ENCODE measurements around the gene GPR27.

Gene GPR27

DNA sequence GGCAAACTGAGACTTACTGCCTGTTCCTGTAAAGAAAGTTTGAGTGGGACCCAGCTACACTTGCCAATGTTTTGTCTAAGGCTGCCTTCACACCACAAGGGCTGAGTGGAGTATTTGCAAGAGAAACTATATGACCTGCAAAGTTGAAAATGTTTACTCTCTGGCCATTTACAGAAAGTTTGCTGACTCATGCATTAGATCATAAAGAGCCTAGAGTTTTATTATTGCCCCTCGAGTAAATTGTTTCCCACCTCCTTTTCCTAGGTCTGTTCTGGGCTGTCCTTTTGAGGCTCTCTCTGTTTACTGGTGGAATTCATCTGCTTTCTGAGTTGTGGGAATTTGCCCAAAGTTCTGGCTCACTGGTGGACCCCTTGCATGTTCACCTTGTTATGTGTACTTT, 38.0 kb downstream of the GPR27 start (continued):
- TF ChIP-seq, protein P1, sequence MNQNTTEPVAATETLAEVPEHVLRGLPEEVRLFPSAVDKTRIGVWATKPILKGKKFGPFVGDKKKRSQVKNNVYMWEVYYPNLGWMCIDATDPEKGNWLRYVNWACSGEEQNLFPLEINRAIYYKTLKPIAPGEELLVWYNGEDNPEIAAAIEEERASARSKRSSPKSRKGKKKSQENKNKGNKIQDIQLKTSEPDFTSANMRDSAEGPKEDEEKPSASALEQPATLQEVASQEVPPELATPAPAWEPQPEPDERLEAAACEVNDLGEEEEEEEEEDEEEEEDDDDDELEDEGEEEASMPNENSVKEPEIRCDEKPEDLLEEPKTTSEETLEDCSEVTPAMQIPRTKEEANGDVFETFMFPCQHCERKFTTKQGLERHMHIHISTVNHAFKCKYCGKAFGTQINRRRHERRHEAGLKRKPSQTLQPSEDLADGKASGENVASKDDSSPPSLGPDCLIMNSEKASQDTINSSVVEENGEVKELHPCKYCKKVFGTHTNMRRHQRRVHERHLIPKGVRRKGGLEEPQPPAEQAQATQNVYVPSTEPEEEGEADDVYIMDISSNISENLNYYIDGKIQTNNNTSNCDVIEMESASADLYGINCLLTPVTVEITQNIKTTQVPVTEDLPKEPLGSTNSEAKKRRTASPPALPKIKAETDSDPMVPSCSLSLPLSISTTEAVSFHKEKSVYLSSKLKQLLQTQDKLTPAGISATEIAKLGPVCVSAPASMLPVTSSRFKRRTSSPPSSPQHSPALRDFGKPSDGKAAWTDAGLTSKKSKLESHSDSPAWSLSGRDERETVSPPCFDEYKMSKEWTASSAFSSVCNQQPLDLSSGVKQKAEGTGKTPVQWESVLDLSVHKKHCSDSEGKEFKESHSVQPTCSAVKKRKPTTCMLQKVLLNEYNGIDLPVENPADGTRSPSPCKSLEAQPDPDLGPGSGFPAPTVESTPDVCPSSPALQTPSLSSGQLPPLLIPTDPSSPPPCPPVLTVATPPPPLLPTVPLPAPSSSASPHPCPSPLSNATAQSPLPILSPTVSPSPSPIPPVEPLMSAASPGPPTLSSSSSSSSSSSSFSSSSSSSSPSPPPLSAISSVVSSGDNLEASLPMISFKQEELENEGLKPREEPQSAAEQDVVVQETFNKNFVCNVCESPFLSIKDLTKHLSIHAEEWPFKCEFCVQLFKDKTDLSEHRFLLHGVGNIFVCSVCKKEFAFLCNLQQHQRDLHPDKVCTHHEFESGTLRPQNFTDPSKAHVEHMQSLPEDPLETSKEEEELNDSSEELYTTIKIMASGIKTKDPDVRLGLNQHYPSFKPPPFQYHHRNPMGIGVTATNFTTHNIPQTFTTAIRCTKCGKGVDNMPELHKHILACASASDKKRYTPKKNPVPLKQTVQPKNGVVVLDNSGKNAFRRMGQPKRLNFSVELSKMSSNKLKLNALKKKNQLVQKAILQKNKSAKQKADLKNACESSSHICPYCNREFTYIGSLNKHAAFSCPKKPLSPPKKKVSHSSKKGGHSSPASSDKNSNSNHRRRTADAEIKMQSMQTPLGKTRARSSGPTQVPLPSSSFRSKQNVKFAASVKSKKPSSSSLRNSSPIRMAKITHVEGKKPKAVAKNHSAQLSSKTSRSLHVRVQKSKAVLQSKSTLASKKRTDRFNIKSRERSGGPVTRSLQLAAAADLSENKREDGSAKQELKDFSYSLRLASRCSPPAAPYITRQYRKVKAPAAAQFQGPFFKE (tag by site-specific recombination; IDR thresholded peaks at IDR 0.05; ENCODE audit: borderline replicate concordance): no peak
- 0 out of 2 replicates have a peak, but pooled peaks have one; percentile 20 for TF ChIP-seq ZNF660 (tag by site-specific recombination; IDR thresholded peaks at IDR 0.05)
- TF ChIP-seq, protein P2, sequence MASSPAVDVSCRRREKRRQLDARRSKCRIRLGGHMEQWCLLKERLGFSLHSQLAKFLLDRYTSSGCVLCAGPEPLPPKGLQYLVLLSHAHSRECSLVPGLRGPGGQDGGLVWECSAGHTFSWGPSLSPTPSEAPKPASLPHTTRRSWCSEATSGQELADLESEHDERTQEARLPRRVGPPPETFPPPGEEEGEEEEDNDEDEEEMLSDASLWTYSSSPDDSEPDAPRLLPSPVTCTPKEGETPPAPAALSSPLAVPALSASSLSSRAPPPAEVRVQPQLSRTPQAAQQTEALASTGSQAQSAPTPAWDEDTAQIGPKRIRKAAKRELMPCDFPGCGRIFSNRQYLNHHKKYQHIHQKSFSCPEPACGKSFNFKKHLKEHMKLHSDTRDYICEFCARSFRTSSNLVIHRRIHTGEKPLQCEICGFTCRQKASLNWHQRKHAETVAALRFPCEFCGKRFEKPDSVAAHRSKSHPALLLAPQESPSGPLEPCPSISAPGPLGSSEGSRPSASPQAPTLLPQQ (tag by site-specific recombination; IDR thresholded peaks at IDR 0.05): peak; percentile 21; the same call in 1 of the 2 replicates
- no peak for TF ChIP-seq ZNF776 (tag by site-specific recombination; IDR thresholded peaks at IDR 0.05; ENCODE audit: borderline replicate concordance)
- no peak for TF ChIP-seq ZSCAN16 (tag by site-specific recombination; IDR thresholded peaks at IDR 0.05)

DNA sequence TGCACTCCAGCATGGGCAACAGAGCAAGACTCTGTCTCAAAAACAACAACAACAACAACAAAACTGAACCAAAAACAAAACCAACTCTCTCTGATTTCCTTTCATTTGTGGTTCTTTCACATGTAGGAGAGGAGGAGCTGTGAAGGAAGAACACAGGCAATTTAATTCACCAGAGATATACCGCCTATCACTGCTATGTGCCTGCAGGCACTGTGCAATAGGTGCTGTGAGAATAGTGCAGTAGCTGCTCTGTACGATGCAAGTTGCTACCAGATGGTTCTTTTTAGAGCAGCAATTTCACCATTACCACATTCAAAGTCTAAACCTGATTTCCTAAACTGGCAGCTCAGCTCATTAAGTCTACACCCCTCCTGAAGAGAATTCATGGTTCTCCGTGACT, 42.6 kb downstream of the GPR27 start:
- CTCF ChIA-PET: no interaction called here
- Histone ChIP-seq H3K4me1 (ENCODE audit: control insufficient read depth, insufficient read depth, low read length) (no peaks in the 10 kb centered on the region), H3K9me3 (ENCODE audit: control insufficient read depth, insufficient read depth, low read depth, low read length) (no peaks in the 10 kb centered on the region), H3K27ac (ENCODE audit: extremely low read depth, low read depth, low read length) (no peak overlapping the region), H3K4me3 (ENCODE audit: low read depth, low read length) (no peak overlapping the region), H3K36me3 (ENCODE audit: control insufficient read depth in 2 of 2, insufficient read depth in 1 of 2, low read length in 2 of 2) (no peaks in the 10 kb centered on the region)
- POLR2A ChIA-PET: no interaction called here
- TF ChIP-seq ZNF510 (tag by site-specific recombination; IDR thresholded peaks at IDR 0.05; ENCODE audit: insufficient replicate concordance): no peak
- no peak for TF ChIP-seq ZNF558 (tag by site-specific recombination; IDR thresholded peaks at IDR 0.05)
- TF ChIP-seq, protein P3, sequence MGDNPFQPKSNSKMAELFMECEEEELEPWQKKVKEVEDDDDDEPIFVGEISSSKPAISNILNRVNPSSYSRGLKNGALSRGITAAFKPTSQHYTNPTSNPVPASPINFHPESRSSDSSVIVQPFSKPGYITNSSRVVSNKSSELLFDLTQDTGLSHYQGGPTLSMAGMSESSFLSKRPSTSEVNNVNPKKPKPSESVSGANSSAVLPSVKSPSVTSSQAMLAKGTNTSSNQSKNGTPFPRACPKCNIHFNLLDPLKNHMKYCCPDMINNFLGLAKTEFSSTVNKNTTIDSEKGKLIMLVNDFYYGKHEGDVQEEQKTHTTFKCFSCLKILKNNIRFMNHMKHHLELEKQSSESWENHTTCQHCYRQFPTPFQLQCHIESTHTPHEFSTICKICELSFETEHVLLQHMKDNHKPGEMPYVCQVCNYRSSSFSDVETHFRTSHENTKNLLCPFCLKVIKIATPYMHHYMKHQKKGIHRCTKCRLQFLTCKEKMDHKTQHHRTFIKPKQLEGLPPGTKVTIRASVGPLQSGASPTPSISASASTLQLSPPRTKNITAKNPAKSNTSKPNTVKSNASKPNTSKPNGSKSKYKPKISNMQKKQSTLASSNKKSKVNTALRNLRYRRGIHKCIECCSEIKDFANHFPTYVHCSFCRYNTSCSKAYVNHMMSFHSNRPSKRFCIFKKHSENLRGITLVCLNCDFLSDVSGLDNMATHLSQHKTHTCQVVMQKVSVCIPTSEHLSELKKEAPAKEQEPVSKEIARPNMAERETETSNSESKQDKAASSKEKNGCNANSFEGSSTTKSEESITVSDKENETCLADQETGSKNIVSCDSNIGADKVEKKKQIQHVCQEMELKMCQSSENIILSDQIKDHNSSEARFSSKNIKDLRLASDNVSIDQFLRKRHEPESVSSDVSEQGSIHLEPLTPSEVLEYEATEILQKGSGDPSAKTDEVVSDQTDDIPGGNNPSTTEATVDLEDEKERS (tag by site-specific recombination; IDR thresholded peaks at IDR 0.05): no peak
- no peak for TF ChIP-seq ZBTB21 (tag by site-specific recombination; IDR thresholded peaks at IDR 0.05)
- TF ChIP-seq, protein P4, sequence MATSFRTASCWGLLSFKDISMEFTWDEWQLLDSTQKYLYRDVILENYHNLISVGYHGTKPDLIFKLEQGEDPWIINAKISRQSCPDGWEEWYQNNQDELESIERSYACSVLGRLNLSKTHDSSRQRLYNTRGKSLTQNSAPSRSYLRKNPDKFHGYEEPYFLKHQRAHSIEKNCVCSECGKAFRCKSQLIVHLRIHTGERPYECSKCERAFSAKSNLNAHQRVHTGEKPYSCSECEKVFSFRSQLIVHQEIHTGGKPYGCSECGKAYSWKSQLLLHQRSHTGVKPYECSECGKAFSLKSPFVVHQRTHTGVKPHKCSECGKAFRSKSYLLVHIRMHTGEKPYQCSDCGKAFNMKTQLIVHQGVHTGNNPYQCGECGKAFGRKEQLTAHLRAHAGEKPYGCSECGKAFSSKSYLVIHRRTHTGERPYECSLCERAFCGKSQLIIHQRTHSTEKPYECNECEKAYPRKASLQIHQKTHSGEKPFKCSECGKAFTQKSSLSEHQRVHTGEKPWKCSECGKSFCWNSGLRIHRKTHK (tag by site-specific recombination; IDR thresholded peaks at IDR 0.05): no peak
- TF ChIP-seq ZNF184 (tag by site-specific recombination; IDR thresholded peaks at IDR 0.05): no peak
- no peak for TF ChIP-seq ZNF623 (tag by site-specific recombination; IDR thresholded peaks at IDR 0.05)
- TF ChIP-seq ZNF132 (tag by site-specific recombination; IDR thresholded peaks at IDR 0.05; ENCODE audit: borderline replicate concordance): no peak
- no peak for TF ChIP-seq ZNF174 (tag by site-specific recombination; IDR thresholded peaks at IDR 0.05)
- TF ChIP-seq, protein P5, sequence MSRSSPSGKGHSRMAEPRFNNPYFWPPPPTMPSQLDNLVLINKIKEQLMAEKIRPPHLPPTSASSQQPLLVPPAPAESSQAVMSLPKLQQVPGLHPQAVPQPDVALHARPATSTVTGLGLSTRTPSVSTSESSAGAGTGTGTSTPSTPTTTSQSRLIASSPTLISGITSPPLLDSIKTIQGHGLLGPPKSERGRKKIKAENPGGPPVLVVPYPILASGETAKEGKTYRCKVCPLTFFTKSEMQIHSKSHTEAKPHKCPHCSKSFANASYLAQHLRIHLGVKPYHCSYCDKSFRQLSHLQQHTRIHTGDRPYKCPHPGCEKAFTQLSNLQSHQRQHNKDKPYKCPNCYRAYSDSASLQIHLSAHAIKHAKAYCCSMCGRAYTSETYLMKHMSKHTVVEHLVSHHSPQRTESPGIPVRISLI (tag by site-specific recombination; IDR thresholded peaks at IDR 0.05): no peak
- TF ChIP-seq ZNF571 (tag by site-specific recombination; IDR thresholded peaks at IDR 0.05): no peak
- no peak for TF ChIP-seq ZNF311 (tag by site-specific recombination; IDR thresholded peaks at IDR 0.05; ENCODE audit: borderline replicate concordance)

All from HEK293 (cell line).